SHP77 (cell line): ENCODE results near the gene TMPRSS9.
"Not testable (repeated sequence)": the region's sequence is repeated elsewhere in the genome, so short reads cannot be mapped to it uniquely, and the experiment has no call there.

Experiments
- DNase-seq, 2 experiments: peaks; one replicate each; lab custom pipeline; 2025; lab: John Stamatoyannopoulos, UW

The TMPRSS9 gene

DNA sequence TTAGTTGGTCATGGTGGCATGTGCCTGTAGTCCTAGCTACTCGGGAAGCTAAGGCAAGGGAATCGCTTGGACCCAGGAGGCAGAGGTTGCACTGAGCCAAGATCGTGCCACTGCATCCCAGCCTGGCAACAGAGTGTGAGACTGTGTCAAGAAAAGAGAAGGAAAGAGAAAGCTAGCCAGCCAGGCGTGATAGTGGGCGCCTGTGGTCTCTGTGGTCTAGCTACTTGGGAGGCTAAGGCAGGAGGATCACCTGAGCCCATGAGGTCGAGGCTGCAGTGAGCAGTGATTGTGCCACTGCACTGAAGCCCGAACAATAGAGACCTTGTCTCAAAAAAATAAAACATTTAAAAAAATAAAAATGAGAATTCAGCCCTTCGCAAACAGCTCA lies 34.0 kb downstream of the TMPRSS9 start:
- no peak for DNase-seq

DNA sequence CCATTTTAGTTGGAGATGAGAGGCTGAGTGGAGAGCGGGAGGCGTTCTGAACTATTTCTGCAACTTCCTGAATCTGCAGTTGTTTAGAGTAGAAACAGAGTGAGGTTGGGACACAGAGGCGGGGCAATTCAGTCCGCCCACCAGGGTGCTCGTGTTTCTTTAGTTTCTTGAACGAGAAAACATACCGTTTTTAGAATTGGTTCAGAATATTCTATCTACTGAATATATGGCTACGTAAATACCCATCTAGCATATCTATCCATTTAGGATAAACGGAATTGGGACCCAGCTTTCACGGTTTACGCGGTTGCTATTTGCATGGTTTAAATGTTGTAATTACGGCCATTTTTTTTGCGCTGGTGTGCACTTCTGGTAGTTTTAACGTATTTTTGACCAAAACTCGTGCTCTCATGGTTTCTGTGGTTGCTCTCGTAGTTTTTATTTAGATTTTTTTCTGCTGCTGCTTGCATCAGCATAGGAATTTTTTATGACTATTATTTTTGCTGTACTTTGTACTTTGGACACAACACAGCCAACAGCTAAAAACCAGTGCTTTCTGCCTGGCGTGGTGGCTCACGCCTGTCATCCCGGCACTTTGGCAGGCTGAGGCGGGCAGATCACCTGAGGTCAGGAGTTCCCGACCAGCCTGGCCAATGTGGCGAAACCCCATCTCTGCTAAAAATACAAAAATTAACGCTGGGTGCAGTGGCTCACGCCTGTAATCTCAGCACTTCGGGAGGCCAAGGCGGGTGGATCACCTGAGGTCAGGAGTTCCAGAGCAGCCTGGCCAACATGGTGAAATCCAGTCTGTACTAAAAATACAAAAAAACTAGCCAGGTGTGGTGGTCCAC lies 34.6 kb downstream of the TMPRSS9 start:
- DNase-seq, result no peak

DNA sequence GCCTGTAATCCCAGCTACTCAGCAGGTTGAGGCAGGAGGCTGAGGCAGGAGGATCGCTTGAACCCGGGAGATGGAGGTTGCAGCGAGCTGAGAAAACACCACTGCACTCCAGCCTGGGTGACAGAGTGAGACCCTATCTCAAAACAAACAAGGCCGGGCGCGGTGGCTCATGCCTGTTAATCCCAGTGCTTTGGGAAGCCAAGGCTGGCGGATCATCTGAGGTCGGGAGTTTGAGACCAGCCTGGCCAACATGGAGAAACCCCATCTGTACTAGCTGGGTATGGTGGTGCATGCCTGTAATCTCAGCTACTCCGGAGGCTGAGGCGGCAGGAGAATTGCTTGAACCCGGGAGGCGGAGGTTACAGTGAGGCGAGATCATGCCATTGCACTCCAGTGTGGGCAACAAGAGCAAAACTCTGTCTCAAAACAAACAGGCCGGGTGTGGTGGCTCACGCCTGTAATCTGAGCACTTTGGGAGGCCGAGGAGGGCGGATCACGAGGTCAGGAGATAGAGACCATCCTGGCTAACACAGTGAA lies 35.3 kb downstream of the TMPRSS9 start:
- not testable (repeated sequence) for DNase-seq

DNA sequence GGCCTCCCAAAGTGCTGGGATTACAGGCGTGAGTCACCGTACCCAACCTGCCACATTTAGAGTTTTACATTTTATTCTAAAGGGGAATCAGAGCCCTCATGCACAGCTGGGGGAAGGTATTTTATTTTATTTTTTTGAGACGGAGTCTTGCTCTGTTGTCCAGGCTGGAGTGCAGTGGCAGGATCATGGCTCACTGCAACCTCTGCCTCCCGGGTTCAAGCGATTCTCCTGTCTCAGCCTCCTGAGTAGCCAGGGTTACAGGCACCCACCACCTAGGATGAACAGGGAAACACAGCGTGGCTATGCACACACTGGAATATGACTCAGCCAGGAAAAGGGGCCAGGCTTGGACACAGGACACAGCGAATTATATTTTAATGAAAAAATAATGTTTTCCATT lies 37.1 kb downstream of the TMPRSS9 start:
- not testable (repeated sequence) for DNase-seq

DNA sequence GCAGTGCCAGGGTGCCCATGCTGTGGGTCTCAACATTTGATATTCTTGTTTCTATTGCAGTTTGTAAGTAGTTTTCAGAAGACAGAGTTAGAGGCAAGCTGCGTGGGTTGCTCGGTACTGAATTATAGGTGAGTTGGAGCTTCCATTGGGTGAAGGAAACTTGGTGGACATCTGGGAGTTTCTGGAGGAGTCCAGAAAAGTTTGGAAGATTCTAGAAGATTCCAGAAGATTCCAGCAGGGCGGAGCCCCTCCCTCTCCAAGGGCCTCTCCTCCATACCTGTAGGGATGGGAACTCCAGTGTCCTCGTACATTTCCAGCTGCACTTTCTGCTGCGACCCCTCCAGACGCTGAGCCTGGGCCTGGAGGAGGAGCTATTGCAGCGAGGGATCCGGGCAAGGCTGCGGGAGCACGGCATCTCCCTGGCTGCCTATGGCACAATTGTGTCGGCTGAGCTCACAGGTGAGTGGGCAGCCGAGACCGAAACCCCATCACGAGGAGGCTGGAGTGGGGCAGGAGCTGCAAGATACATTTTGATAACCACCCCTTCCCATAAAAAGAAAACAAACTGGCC lies 38.8 kb downstream of the TMPRSS9 start:
- DNase-seq, result no peak

DNA sequence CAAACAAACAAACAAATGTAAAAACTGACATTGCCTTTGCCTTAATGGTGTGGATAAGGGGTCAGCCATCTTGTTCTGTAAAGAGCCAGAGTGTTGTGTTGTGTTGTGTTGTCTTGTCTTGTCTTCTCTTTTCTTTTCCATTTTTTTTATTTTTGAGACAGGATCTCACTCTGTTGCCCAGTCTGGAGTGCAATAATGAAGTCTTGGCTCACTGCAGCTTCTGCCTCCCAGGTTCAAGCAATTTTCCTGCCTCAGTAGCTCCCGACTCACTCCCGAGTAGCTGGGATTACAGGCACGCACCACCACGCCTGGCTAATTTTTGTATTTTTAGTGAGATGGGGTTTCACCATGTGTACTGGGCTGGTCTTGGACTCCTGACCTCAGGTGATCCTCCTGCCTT lies 39.5 kb downstream of the TMPRSS9 start:
- DNase-seq, result no peak

DNA sequence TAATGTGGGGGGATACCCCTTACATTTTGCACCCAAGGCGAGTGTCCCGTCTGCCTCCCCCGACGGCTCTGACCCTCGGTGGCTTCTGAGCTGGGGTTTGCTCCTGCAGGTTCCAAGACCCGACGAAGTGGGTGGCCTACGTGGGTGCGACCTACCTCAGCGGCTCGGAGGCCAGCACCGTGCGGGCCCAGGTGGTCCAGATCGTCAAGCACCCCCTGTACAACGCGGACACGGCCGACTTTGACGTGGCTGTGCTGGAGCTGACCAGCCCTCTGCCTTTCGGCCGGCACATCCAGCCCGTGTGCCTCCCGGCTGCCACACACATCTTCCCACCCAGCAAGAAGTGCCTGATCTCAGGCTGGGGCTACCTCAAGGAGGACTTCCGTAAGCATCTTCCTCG lies 48.2 kb downstream of the TMPRSS9 start:
- DNase-seq, result no peak

DNA sequence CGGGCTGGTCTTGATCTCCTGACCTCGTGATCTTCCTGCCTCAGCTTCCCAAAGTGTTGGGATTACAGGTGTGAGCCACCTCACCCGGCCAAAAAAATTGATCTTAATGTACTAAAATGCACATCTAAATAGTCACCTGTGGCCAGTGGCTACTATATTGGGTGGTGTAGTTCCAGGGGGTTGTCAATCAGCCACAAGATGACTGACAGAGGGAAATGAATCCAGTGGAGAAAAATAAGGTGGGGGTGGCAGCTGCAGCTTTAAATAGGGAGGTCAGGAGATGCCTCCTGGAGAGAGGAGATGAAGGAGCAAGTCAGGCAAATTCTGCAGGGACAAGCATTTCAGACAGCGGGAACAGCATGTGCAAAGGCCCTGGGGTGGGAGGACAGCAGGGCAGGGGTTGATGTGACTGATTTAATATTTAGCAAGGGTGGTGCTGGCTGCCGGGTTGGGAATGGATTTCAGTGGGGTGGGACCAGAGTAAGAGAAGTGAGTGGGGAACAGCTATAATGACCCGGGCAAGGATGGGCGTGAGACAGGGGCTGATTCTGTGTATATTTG lies 49.4 kb downstream of the TMPRSS9 start:
- DNase-seq, result no peak

DNA sequence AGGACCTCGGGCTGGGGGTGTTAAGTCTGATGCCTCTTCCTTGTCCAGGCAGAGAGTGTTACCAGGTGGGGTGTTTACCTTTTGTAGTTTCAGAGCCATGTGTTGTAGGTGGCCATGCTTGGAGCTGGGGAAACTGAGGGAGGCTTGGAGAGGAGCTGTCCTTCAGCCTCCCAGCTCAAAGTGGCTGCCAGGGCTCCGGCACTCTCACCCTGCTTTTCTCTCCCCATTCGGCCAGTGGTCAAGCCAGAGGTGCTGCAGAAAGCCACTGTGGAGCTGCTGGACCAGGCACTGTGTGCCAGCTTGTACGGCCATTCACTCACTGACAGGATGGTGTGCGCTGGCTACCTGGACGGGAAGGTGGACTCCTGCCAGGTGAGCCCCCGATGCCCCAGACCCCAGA lies 50.0 kb downstream of the TMPRSS9 start:
- no peak for DNase-seq

DNA sequence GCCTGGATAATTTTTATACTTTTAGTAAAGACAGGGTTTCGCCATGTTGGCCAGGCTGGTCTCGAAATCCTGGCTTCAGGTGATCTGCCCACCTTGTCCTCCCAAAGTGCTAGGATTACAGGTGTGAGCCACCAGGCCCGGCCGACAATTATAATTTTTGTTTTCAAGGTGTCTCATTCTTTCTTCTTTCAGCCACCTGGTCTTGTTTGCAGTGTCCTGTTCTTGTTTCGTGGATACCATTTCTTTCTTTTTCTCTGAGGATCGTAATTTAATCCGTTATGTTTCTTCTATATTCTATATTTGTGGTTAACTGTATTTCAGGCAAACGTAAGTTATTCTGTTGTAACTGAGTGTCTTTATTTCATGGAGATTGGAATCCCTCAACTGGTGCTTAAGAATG lies 51.6 kb downstream of the TMPRSS9 start:
- DNase-seq, result no peak

DNA sequence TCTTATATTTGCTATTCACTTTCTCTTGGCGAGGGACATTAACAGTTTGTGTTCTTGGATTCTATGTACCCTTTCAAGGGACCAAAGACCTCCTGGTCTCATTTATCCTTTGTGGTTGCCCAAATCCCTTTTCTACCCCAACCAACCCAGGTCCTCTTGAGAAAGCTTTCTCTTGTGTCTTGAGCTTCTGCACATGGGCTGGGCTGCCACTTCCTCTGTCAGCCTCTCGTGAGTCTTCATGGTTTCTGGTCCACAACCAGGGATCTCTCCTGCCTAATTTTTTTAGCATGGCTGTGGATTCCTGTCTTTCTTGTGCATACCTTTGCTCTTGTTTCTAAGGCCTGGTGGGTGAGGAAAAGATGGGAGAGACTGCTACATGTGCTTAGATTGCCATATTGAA lies 52.4 kb downstream of the TMPRSS9 start:
- no peak for DNase-seq

DNA sequence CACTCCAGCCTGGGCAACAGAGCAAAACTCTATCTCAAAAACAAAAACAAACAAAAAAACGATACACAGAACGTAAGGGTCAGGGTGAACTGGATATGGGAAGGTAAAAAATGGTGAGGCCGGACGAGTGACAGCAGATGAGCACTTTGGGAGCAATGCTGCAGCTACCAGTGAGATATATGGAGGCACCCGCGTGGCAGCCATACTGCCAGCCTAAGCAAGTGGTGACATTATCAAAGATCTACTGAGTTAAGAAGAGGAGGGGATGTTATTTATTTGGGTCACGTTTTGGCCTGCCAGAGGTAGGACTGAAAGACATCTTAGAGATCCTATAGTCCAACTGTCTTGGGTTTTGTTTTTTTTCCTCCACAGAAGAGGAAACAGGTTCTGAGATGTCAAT lies 53.1 kb downstream of the TMPRSS9 start:
- DNase-seq, result no peak

DNA sequence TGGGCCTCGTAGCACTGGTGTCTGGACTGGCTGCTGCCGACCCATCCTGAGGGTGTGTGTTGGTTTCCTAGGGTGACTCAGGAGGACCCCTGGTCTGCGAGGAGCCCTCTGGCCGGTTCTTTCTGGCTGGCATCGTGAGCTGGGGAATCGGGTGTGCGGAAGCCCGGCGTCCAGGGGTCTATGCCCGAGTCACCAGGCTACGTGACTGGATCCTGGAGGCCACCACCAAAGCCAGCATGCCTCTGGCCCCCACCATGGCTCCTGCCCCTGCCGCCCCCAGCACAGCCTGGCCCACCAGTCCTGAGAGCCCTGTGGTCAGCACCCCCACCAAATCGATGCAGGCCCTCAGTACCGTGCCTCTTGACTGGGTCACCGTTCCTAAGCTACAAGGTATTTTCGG lies 53.6 kb downstream of the TMPRSS9 start:
- DNase-seq, result no peak

DNA sequence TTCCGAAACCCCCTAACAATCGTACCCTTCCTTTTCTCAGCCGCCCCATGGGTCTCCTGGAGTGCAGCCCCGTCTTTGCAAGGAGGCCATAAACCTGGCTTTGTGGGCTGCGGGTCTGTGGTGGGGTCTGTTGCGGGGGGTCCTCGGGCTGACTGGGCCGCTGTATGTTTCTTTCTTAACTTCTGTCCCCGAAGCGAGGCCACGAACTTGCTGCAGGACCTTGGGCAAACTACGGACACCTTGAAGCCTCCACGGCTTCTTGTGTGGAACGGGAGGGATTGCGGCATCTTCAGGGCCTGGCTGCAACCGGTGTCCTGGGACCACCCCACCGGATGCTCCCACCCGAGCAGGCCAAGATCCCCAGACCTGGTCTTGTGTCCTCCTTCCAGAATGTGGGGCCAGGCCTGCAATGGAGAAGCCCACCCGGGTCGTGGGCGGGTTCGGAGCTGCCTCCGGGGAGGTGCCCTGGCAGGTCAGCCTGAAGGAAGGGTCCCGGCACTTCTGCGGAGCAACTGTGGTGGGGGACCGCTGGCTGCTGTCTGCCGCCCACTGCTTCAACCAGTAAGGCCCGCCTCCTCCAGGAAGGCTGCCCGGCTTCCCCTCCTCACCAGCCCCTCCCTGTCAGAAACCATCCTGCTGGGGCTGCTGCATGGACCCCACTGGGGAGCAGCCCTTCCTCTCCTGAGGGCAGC lies 55.4 kb downstream of the TMPRSS9 start:
- DNase-seq, result no peak

DNA sequence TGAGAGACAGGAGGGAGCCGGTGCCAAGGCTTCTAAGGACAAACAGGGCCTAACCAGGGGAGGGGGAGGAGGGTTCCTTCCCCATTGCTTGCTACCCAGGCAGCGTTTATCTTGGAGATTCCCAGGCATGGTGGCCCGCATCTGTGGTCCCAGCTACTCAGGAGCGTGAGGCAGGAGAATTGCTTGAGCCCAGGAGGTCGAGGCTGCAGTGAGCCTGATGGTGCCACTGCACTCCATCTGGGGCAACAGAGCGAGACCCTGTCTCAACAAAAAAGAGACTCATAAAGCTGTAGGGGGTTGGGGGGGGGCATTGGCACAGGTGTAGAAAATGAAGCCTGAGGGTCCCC lies 55.9 kb downstream of the TMPRSS9 start:
- DNase-seq, result no peak

DNA sequence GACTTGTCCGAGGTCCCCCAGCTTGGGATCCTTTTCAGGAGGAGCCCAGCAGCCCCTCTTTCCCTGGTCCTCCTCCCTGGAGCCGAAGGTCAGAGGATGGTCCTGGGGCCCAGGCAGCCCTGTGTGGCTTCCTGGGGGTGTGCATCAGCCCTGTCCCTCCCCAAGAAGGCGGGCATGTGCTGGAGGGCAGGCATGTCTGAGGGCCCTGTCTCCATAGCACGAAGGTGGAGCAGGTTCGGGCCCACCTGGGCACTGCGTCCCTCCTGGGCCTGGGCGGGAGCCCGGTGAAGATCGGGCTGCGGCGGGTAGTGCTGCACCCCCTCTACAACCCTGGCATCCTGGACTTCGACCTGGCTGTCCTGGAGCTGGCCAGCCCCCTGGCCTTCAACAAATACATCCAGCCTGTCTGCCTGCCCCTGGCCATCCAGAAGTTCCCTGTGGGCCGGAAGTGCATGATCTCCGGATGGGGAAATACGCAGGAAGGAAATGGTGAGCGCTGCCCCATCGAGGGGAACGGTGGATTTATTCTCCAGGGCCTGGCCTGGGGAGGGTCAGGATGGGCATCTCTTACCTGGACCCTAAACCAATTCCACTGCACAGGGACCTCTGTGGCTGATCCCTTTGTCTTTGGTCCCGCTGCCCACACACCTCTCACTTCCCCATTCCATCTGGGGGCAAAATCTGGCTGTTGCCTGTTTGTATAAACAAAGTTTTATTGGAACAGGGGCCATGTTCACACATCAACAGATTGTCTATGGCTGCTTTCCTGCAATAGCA lies 56.4 kb downstream of the TMPRSS9 start:
- DNase-seq, result no peak

DNA sequence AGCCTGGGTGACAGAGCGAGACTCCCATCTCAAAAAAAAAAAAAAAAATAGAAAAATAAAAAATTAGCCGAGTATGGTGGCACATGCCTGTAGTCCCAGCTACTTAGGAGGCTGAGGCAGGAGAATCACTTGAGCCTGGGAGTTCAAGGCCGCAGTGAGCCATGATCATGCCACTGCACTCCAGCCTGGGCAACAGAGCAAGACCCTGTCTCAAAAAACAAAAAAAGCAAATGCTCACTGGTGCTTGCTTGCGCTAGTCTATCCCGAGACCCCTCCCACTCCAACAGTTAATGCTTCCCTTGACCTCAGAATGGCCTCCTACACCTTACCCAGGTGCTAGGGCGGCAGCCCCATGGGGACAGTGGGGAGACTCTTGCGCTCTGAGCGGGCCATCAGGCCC lies 57.4 kb downstream of the TMPRSS9 start:
- not testable (repeated sequence) for DNase-seq

DNA sequence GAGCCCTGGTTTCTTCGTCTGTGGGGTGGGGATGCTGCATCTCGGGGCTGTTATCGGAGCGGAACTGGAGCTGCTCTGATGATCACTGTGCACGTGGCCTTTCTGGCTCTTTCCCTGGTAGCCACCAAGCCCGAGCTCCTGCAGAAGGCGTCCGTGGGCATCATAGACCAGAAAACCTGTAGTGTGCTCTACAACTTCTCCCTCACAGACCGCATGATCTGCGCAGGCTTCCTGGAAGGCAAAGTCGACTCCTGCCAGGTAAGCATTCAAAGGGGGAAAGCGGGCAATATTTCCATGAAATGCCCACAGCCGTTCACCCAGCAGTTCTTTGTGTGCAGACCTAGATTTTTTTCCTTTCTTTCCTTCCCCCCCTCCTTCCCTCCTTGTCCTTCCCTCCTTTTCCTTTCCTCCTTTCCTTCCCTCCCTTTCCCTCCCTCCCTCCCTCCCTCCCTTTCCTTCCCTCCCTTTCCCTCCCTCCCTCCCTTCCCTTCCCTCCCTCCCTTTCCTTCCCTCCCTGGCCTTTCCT lies 57.9 kb downstream of the TMPRSS9 start:
- no peak for DNase-seq

DNA sequence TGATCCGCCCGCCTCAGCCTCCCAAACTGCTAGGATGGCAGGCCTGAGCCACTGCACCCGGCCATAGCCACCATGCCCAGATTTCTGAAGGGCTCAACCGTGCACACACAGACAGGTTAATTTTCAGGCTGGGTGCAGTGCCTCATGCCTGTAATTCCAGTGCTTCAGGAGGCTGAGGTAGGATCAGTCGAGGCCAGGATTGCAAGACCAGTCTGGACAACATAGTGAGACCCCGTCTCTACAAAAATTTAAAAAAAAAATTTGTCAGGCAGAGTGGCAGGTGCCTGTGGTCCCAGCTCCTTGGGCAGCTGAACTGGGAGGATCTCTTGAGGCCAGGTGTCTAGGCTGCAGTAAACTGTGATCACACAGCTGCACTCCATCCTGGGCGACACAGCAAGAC lies 59.7 kb downstream of the TMPRSS9 start:
- DNase-seq, result no peak

DNA sequence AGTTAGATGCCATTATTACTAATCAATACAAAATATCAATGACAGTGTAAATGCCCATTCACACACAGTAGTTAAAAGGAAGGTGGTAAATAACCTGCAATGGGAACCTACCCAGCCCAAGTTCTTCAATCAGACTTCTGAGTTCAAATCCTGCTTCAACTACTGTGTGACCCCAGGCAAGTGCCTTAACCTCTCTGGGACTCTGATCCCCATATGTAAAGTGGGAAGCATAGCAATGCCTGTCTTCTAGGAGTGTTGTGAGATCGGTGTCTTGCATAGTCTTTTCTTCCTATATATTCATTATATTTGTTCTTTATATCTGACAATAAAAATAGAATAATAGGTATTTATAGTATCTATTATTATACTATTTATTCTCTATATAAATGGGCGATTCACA lies 60.4 kb downstream of the TMPRSS9 start:
- no peak for DNase-seq

DNA sequence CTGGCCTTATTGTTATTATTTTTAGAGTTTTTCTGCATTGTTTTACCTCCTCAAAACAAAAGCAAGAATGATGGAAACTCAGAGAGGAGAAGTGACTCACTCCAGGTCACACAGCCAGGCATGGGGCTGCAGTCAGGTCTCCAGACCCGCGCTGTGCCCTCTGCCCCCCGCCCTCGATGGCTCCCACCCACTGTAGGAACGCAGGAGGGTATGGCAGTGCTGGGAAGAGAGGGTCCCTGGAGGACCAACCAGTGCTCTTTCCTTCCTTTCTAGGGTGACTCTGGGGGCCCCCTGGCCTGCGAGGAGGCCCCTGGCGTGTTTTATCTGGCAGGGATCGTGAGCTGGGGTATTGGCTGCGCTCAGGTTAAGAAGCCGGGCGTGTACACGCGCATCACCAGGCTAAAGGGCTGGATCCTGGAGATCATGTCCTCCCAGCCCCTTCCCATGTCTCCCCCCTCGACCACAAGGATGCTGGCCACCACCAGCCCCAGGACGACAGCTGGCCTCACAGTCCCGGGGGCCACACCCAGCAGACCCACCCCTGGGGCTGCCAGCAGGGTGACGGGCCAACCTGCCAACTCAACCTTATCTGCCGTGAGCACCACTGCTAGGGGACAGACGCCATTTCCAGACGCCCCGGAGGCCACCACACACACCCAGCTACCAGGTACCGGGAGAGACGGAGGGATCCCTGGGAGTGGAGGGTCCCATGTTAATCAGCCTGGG lies 61.7 kb downstream of the TMPRSS9 start:
- no peak for DNase-seq
